ENCODE data around the gene MROH2A.

The MROH2A gene

GRCh38 chr2:233799087-233799665 lies 21.0 kb downstream of the MROH2A start:
- POLR2A ChIA-PET = no interaction called here
- Histone ChIP-seq H3K9me3 (ENCODE audit: control insufficient read depth, insufficient read depth, low read depth, low read length) (no peaks in the 10 kb centered on the region), H3K4me1 (ENCODE audit: control insufficient read depth, insufficient read depth, low read length) (no peaks in the 10 kb centered on the region), H3K27ac (ENCODE audit: extremely low read depth, low read depth, low read length) (no peak overlapping the region), H3K4me3 (ENCODE audit: low read depth, low read length) (no peak overlapping the region), H3K36me3 (ENCODE audit: control insufficient read depth in 2 of 2, insufficient read depth in 1 of 2, low read length in 2 of 2) (no peaks in the 10 kb centered on the region)
- TF ChIP-seq ZNF692 (tag by site-specific recombination; IDR thresholded peaks at IDR 0.05) (no peak), HOXD13 (CRISPR knock-in tag; IDR thresholded peaks at IDR 0.05; ENCODE audit: borderline replicate concordance) (no peak), ZNF335 (tag by site-specific recombination; conservative IDR thresholded peaks at IDR 0.05) (no peak), ZNF292 (tag by site-specific recombination; IDR thresholded peaks at IDR 0.05; ENCODE audit: borderline replicate concordance, low read depth) (no peak), ZNF704 (tag by site-specific recombination; IDR thresholded peaks at IDR 0.05) (no peak)
- CTCF ChIA-PET = no interaction called here

- H3K9me3 ChIP-seq (ENCODE audit: control insufficient read depth, insufficient read depth, low read depth, low read length) = no peaks in the 10 kb centered on the region
- H3K4me3 ChIP-seq (ENCODE audit: low read depth, low read length) = no peak overlapping the region
- H3K4me1 ChIP-seq (ENCODE audit: control insufficient read depth, insufficient read depth, low read length) = no peaks in the 10 kb centered on the region
- H3K27ac ChIP-seq (ENCODE audit: extremely low read depth, low read depth, low read length) = no peak overlapping the region
- ChIA-PET CTCF (no interaction called here), POLR2A (no interaction called here)
- no peak for TF ChIP-seq BCL11B (tag by site-specific recombination; IDR thresholded peaks at IDR 0.05; ENCODE audit: low read depth)
- no peak for TF ChIP-seq ZNF10 (tag by site-specific recombination; IDR thresholded peaks at IDR 0.05)
- TF ChIP-seq PRDM6 (tag by site-specific recombination; IDR thresholded peaks at IDR 0.05) = no peak
- TF ChIP-seq ZNF501 (tag by site-specific recombination; IDR thresholded peaks at IDR 0.05) = no peak
- no peak for TF ChIP-seq GLI2 (tag by site-specific recombination; IDR thresholded peaks at IDR 0.05; ENCODE audit: borderline replicate concordance, low read depth)
- TF ChIP-seq ZNF571 (tag by site-specific recombination; IDR thresholded peaks at IDR 0.05) = no peak
- no peak for TF ChIP-seq ZNF513 (tag by site-specific recombination; IDR thresholded peaks at IDR 0.05)
- TF ChIP-seq ZNF202 (tag by site-specific recombination; IDR thresholded peaks at IDR 0.05; ENCODE audit: borderline replicate concordance) = no peak
- no peak for TF ChIP-seq KLF1 (tag by site-specific recombination; IDR thresholded peaks at IDR 0.05)
- TF ChIP-seq SETDB1 (IDR thresholded peaks at IDR 0.05; ENCODE audit: insufficient read length, low read length) = no peak
- no peak for TF ChIP-seq ZBTB11 (tag by site-specific recombination; conservative IDR thresholded peaks at IDR 0.05; ENCODE audit: low read depth)
- no peak for TF ChIP-seq TCF7L2 (IDR thresholded peaks at IDR 0.05; ENCODE audit: borderline replicate concordance, low read depth, low read length)
- no peak for TF ChIP-seq ZNF473 (tag by site-specific recombination; IDR thresholded peaks at IDR 0.05)
- TF ChIP-seq HIC1 (tag by site-specific recombination; IDR thresholded peaks at IDR 0.05) = no peak
- no peak for TF ChIP-seq ZNF48 (tag by site-specific recombination; IDR thresholded peaks at IDR 0.05)
- no peak for TF ChIP-seq ZNF266 (tag by site-specific recombination; IDR thresholded peaks at IDR 0.05; ENCODE audit: low read depth)
- no peak for TF ChIP-seq ZBTB48 (tag by site-specific recombination; IDR thresholded peaks at IDR 0.05)
- H3K36me3 ChIP-seq (ENCODE audit: control insufficient read depth in 2 of 2, insufficient read depth in 1 of 2, low read length in 2 of 2) = no peaks in the 10 kb centered on the region
Measured at GRCh38 chr2:233799716-233800115, 21.6 kb downstream of the MROH2A start.

Data from HEK293 (cell line).